Smooth muscle cell (in vitro differentiated cells): Measurements from ENCODE around the gene TCERG1L. TPM values are rescaled to one million over a fixed set of nuclear protein-coding genes. Genes with fewer than 3 reads are reported as not detected.

Experiments used
- DNase-seq: peaks from one replicate; lab custom pipeline; 2025; ENCODE audit not compliant: unreplicated experiment; lab: John Stamatoyannopoulos, UW
- H2AFZ ChIP-seq: fragments of 200-600 bp; sonication (generic); 2 replicates; pipeline ENCODE4 v1.6.0; 2016; ENCODE audit warnings: antibody characterized with exemption, low read depth, mild to moderate bottlenecking
- H3F3A ChIP-seq: fragments of 200-600 bp; sonication (generic); 2 replicates; pipeline ENCODE4 v1.6.0; 2017; ENCODE audit warnings: antibody characterized with exemption, low read depth
- H3K27ac ChIP-seq: fragments of 200-600 bp; sonication (generic); 2 replicates; pipeline ENCODE4 v1.5.1; 2016; ENCODE audit warnings: low read depth, mild to moderate bottlenecking
- H3K27me3 ChIP-seq: fragments of 200-600 bp; sonication (generic); 2 replicates; pipeline ENCODE4 v1.6.1; 2016; ENCODE audit warnings: low read depth, mild to moderate bottlenecking
- H3K36me3 ChIP-seq: fragments of 200-600 bp; sonication (generic); 2 replicates; pipeline ENCODE4 v1.5.1; 2016; ENCODE audit warnings: low read depth
- H3K4me1 ChIP-seq: fragments of 200-600 bp; sonication (generic); 2 replicates; pipeline ENCODE4 v1.5.1; 2016; ENCODE audit warnings: low read depth
- H3K4me2 ChIP-seq: fragments of 200-600 bp; sonication (generic); 2 replicates; pipeline ENCODE4 v1.6.0; 2016; ENCODE audit warnings: mild to moderate bottlenecking
- H3K4me3 ChIP-seq: fragments of 200-600 bp; sonication (generic); 2 replicates; pipeline ENCODE4 v1.5.1; 2016; ENCODE audit warnings: mild to moderate bottlenecking
- H3K79me2 ChIP-seq: fragments of 200-600 bp; sonication (generic); 2 replicates; pipeline ENCODE4 v1.6.0; 2016; ENCODE audit warnings: low read depth, mild to moderate bottlenecking
- H3K9ac ChIP-seq: fragments of 200-600 bp; sonication (generic); 2 replicates; pipeline ENCODE4 v1.6.0; 2016; ENCODE audit warnings: low read depth
- H3K9me3 ChIP-seq: fragments of 200-600 bp; sonication (generic); replicated peaks from 2 replicates; pipeline ENCODE4 v1.5.1; 2016; ENCODE audit warnings: low read depth
- H4K20me1 ChIP-seq: fragments of 200-600 bp; sonication (generic); 2 replicates; pipeline ENCODE4 v1.6.0; 2016; ENCODE audit warnings: low read depth
- WGBS: methylation state at CpG from one replicate; pipeline ENCODE4 v1.1.7; 2016; ENCODE audit warnings: low lambda C conversion rate; 5-methylcytosine and 5-hydroxymethylcytosine counted together
- polyA plus RNA-seq: library from polyadenylated mRNA; unstranded; fragments of >200 nt; fragmentation: Nextera tagmentation; extraction: Ambion mirVana; gene quantifications from 2 replicates; pipeline ENCODE4 v1.2.1, GENCODE V29; 2016
- total RNA-seq: library from RNA; depleted of rRNA; stranded (reverse); fragments of >200 nt; gene quantifications from 2 replicates; pipeline ENCODE4 v1.2.3, GENCODE V29; 2014
- TF ChIP-seq, protein P1 (sequence below): fragments of 200-600 bp; sonication (generic); IDR thresholded peaks from 2 replicates; pipeline ENCODE4 v1.5.1; 2017; ENCODE audit warnings: borderline replicate concordance, mild to moderate bottlenecking, antibody characterized with exemption; ENCODE audit not compliant: insufficient read depth, poor library complexity, severe bottlenecking

The TCERG1L gene
- total and polyA plus RNA-seq, 2 experiments from 2014 or later = not detected

DNA sequence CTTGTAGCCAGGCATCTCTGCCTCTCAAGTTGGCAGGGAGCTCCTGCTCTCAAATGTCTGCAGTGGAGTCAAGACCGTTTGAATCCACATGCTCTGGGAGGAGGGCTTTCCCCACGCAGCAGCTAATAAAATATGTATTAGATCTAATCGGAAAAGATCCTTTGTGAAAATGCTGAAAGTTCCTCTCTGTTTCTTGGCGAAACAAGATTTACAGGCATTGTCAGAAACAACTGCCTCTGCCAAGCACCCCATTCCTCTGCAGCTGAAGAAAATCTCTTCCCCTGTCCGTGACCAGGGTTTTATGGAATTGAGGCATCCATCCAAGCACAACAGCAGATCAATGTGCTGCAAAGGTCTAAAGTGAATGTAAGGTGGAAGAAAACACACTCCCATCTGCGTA, 165.8 kb downstream of the TCERG1L start:
- H3K27me3 ChIP-seq = no peaks in the 10 kb centered on the region
- WGBS = 90% methylated on average over 6 of the region's 6 CpGs
- TF ChIP-seq, protein P1, sequence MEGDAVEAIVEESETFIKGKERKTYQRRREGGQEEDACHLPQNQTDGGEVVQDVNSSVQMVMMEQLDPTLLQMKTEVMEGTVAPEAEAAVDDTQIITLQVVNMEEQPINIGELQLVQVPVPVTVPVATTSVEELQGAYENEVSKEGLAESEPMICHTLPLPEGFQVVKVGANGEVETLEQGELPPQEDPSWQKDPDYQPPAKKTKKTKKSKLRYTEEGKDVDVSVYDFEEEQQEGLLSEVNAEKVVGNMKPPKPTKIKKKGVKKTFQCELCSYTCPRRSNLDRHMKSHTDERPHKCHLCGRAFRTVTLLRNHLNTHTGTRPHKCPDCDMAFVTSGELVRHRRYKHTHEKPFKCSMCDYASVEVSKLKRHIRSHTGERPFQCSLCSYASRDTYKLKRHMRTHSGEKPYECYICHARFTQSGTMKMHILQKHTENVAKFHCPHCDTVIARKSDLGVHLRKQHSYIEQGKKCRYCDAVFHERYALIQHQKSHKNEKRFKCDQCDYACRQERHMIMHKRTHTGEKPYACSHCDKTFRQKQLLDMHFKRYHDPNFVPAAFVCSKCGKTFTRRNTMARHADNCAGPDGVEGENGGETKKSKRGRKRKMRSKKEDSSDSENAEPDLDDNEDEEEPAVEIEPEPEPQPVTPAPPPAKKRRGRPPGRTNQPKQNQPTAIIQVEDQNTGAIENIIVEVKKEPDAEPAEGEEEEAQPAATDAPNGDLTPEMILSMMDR = no peak
- H3K9ac ChIP-seq = no peak overlapping the region
- H4K20me1 ChIP-seq = no peaks in the 10 kb centered on the region
- H2AFZ ChIP-seq = no peak overlapping the region
- H3K36me3 ChIP-seq = no peaks in the 10 kb centered on the region
- H3K79me2 ChIP-seq = no peaks in the 10 kb centered on the region
- no peak overlapping the region for H3K4me2 ChIP-seq
- H3K9me3 ChIP-seq = no peaks in the 10 kb centered on the region
- no peak overlapping the region for H3K27ac ChIP-seq
- no peaks in the 10 kb centered on the region for H3F3A ChIP-seq
- H3K4me3 ChIP-seq = no peak overlapping the region
- peaks cover 9% of the 10 kb centered on the region for H3K4me1 ChIP-seq
- no peak for DNase-seq

GRCh38 chr10:131144711-131145375, 166.7 kb downstream of the TCERG1L start:
- H4K20me1 ChIP-seq = no peaks in the 10 kb centered on the region
- peaks cover 9% of the 10 kb centered on the region for H3K4me1 ChIP-seq
- no peaks in the 10 kb centered on the region for H3K36me3 ChIP-seq
- H3K4me2 ChIP-seq = no peak overlapping the region
- TF ChIP-seq, protein P1 = no peak
- H3K27me3 ChIP-seq = no peaks in the 10 kb centered on the region
- no peak overlapping the region for H3K27ac ChIP-seq
- no peak overlapping the region for H3K9ac ChIP-seq
- no peaks in the 10 kb centered on the region for H3F3A ChIP-seq
- 81% methylated on average over 9 of the region's 9 CpGs for WGBS
- no peaks in the 10 kb centered on the region for H3K79me2 ChIP-seq
- no peak overlapping the region for H2AFZ ChIP-seq
- H3K9me3 ChIP-seq = no peaks in the 10 kb centered on the region
- DNase-seq = no peak
- H3K4me3 ChIP-seq = no peak overlapping the region

- no peaks in the 10 kb centered on the region for H3K36me3 ChIP-seq
- H3K4me3 ChIP-seq = no peak overlapping the region
- H2AFZ ChIP-seq = no peak overlapping the region
- no peak overlapping the region for H3K27ac ChIP-seq
- no peak overlapping the region for H3K4me2 ChIP-seq
- no peaks in the 10 kb centered on the region for H3K9me3 ChIP-seq
- no peak overlapping the region for H3K9ac ChIP-seq
- H4K20me1 ChIP-seq = no peaks in the 10 kb centered on the region
- no peak for DNase-seq
- H3K79me2 ChIP-seq = no peaks in the 10 kb centered on the region
- TF ChIP-seq, protein P1 = no peak
- no peaks in the 10 kb centered on the region for H3K27me3 ChIP-seq
- H3K4me1 ChIP-seq = peaks cover 9% of the 10 kb centered on the region
- no peaks in the 10 kb centered on the region for H3F3A ChIP-seq
- 81% methylated on average over 13 of the region's 13 CpGs for WGBS
These were observed 167.3 kb downstream of the TCERG1L start for GRCh38 chr10:131144196-131144595.
